HepG2 (cell line): ENCODE measurements around the gene B9D2. TPM values are rescaled to one million over a fixed set of nuclear protein-coding genes. Genes with fewer than 3 reads are reported as not detected.

Source experiments
- AGO2 ChIP-seq: fragments of 200-400 bp; formaldehyde crosslinking; optimal IDR thresholded peaks from 2 replicates; pipeline ENCODE3; 2017; ENCODE audit warnings: mild to moderate bottlenecking, low read depth, low read length, moderate library complexity
- ASH2L ChIP-seq: fragments of 300-600, 200-600 bp; sonication (generic); IDR thresholded peaks from 2 replicates; pipeline ENCODE4 v1.7.0; 2017; ENCODE audit warnings: low read depth, mild to moderate bottlenecking, moderate library complexity, mixed read lengths, low read length; ENCODE audit not compliant: insufficient read length
- ATF1 ChIP-seq: IDR thresholded peaks from 2 replicates; pipeline ENCODE4 v1.6.1; 2016; ENCODE audit warnings: mild to moderate bottlenecking, control low read depth
- BHLHE40 ChIP-seq: IDR thresholded peaks from 2 replicates; pipeline ENCODE4 v1.6.1; 2011; ENCODE audit warnings: low read length, improper control_type of control experiment
- CREB3 ChIP-seq: sonication (generic); formaldehyde crosslinking; IDR thresholded peaks from 2 replicates; pipeline ENCODE4 v1.5.0; 2020; ENCODE audit warnings: missing genetic modification reagents
- CREM ChIP-seq, 2 experiments: sonication (generic) in 1 of 2; formaldehyde crosslinking in 1 of 2; IDR thresholded peaks; 2 replicates each; pipeline versions ENCODE4 v1.4.0 to v1.6.1; 2016 to 2020; ENCODE audit warnings: antibody characterized with exemption in 1 of 2, mild to moderate bottlenecking in 1 of 2, missing genetic modification reagents in 1 of 2
- HDAC2 ChIP-seq: sonication (generic); formaldehyde crosslinking; IDR thresholded peaks from 2 replicates; pipeline ENCODE4 v1.4.0; 2020; ENCODE audit warnings: missing genetic modification reagents
- HIC2 ChIP-seq: sonication (generic); formaldehyde crosslinking; IDR thresholded peaks from 2 replicates; pipeline ENCODE4 v1.9.0; 2022; ENCODE audit warnings: low read depth, missing genetic modification reagents
- HINFP ChIP-seq: sonication (generic); formaldehyde crosslinking; IDR thresholded peaks from 2 replicates; pipeline ENCODE4 v1.4.0; 2020; ENCODE audit warnings: low read depth, mild to moderate bottlenecking, missing genetic modification reagents
- MXD4 ChIP-seq: IDR thresholded peaks from 2 replicates; pipeline ENCODE4 v1.6.1; 2016; ENCODE audit warnings: mild to moderate bottlenecking, missing biosample characterization, missing genetic modification reagents
- MXI1 ChIP-seq: IDR thresholded peaks from 3 replicates; pipeline ENCODE4 v1.6.1; 2012; ENCODE audit warnings: low read depth, low read length, inconsistent platforms, borderline replicate concordance
- SMARCC2 ChIP-seq: fragments of 450-650 bp; IDR thresholded peaks from 2 replicates; pipeline ENCODE4 v1.6.1; 2017; ENCODE audit warnings: antibody characterized with exemption, mild to moderate bottlenecking
- SPEN ChIP-seq: sonication (generic); formaldehyde crosslinking; IDR thresholded peaks from 2 replicates; pipeline ENCODE4 v1.5.1; 2020; ENCODE audit warnings: low read depth, mild to moderate bottlenecking, missing genetic modification reagents
- SRSF9 ChIP-seq: fragments of 200-400 bp; formaldehyde crosslinking; IDR thresholded peaks from 2 replicates; pipeline ENCODE4 v1.6.1; 2018; ENCODE audit warnings: borderline replicate concordance, mild to moderate bottlenecking, low read depth, low read length; ENCODE audit not compliant: insufficient read depth, poor library complexity, severe bottlenecking
- ZBTB10 ChIP-seq: sonication (generic); formaldehyde crosslinking; IDR thresholded peaks from 2 replicates; pipeline ENCODE4 v1.4.0; 2020; ENCODE audit warnings: missing genetic modification reagents, borderline replicate concordance
- ZNF232 ChIP-seq: sonication (generic); formaldehyde crosslinking; IDR thresholded peaks from 2 replicates; pipeline ENCODE4 v1.4.0; 2020; ENCODE audit warnings: missing genetic modification reagents, borderline replicate concordance
- ZNF362 ChIP-seq: sonication (generic); formaldehyde crosslinking; IDR thresholded peaks from 2 replicates; pipeline ENCODE4 v1.4.0; 2020; ENCODE audit warnings: missing genetic modification reagents, mild to moderate bottlenecking, borderline replicate concordance
- ZNF605 ChIP-seq: sonication (generic); formaldehyde crosslinking; IDR thresholded peaks from 2 replicates; pipeline ENCODE4 v1.8.0; 2022; ENCODE audit warnings: mild to moderate bottlenecking, missing genetic modification reagents
- ZNF616 ChIP-seq: sonication (generic); formaldehyde crosslinking; IDR thresholded peaks from 2 replicates; pipeline ENCODE4 v1.5.0; 2020; ENCODE audit warnings: low read depth, mild to moderate bottlenecking, missing genetic modification reagents
- ZNF878 ChIP-seq: sonication (generic); formaldehyde crosslinking; IDR thresholded peaks from 2 replicates; pipeline ENCODE4 v1.8.1; 2023; ENCODE audit warnings: mild to moderate bottlenecking, missing genetic modification reagents, moderate library complexity
- ZSCAN30 ChIP-seq: sonication (generic); formaldehyde crosslinking; IDR thresholded peaks from 2 replicates; pipeline ENCODE4 v1.5.0; 2020; ENCODE audit warnings: mild to moderate bottlenecking, missing genetic modification reagents
- polyA plus RNA-seq, 8 experiments: library from polyadenylated mRNA; depleted of rRNA in 3 of 8; stranded (reverse) in 7 of 8; unstranded in 1 of 8; fragments of >200 nt; fragmentation: Illumina TruSeq in 4 of 8; extraction: Trizol in 4 of 8; gene quantifications; 2 replicates each; pipeline versions ENCODE4 v1.2.1 to v1.2.3, GENCODE V29; 2011 to 2016; ENCODE audit warnings: low read depth in 4 of 8, missing spikeins in 1 of 8, mixed read lengths in 1 of 8; ENCODE audit not compliant: insufficient read depth in 1 of 8
- total RNA-seq, 5 experiments: library from RNA; depleted of rRNA; stranded (reverse); fragments of >200 nt; fragmentation: Illumina TruSeq; extraction: Trizol; gene quantifications; 2 replicates each; pipeline ENCODE4 v1.2.3, GENCODE V29; 2016; ENCODE audit warnings: low read depth in 1 of 5

B9D2 gene
- total and polyA plus RNA-seq, 2 of the 13 experiments (the other 11 are each of a cell fraction or from before 2014, with no cell fraction given), result 3.1 to 4.4 TPM

GRCh38 chr19:41363753-41364523 lies at the start of gene B9D2 (continued):
- TF ChIP-seq ZNF362 (CRISPR knock-in tag) (no peak), ZNF232 (CRISPR knock-in tag) (no peak), MXI1 (peak; percentile 86; the same call in 2 of the 3 replicates), CREM (IDR thresholded peaks at IDR 0.05) (peak; percentile 50), CREM (CRISPR knock-in tag; IDR thresholded peaks at IDR 0.05) (no peak), HINFP (no peak), ZSCAN30 (CRISPR knock-in tag) (no peak), ZBTB10 (no peak), SPEN (CRISPR knock-in tag) (0 out of 2 replicates have a peak, but pooled peaks have one; percentile 31), BHLHE40 (no peak), ZNF616 (CRISPR knock-in tag) (no peak), SMARCC2 (no peak), MXD4 (CRISPR knock-in tag) (peak; percentile 27; the same call in 1 of the 2 replicates), AGO2 (no peak), ATF1 (CRISPR knock-in tag) (peak; percentile 51), ZNF878 (no peak), HIC2 (no peak), HDAC2 (CRISPR knock-in tag) (no peak), ZNF605 (CRISPR knock-in tag) (no peak), ASH2L (peak; percentile 77), SRSF9 (no peak), CREB3 (CRISPR knock-in tag) (0 out of 2 replicates have a peak, but pooled peaks have one; percentile 24)
